ENCODE measurements around the gene PRSS23. TPM values are rescaled to one million over a fixed set of nuclear protein-coding genes. Genes with fewer than 3 reads are reported as not detected.

PRSS23 gene
- polyA plus RNA-seq, 1 donor from 2014 or later: 3.6 TPM

DNA sequence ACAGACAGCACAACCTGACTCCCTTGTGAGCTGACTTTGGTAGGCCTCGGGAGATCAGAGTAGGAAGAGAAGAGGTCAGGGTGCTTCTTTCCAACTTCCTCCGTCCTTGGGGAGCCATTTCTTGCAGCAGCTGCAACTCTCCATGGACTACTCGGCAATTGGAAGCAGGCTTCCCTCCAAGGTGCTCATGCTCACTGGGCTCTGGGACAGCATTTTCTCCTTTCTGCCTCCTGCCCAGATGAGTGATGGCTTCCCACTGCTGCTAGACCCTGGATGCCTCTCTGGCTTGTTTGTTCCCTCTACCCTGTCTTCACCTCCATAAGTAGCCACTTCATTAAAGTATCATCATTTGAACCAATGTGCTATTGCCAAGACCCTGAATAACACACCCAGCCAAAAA is 8.2 kb upstream of the PRSS23 start:
- no peaks in the 10 kb centered on the region for H3K27me3 ChIP-seq (ENCODE audit: insufficient read depth, low read depth, low read length)
- no peaks in the 10 kb centered on the region for H3K79me2 ChIP-seq (replicated peaks; ENCODE audit: insufficient read depth, low read length)
- H3K4me3 ChIP-seq (ENCODE audit: low read length): no peak overlapping the region
- no peaks in the 10 kb centered on the region for H3F3A ChIP-seq (ENCODE audit: insufficient read depth, low read length, poor library complexity, severe bottlenecking)
- no peaks in the 10 kb centered on the region for H3K9me3 ChIP-seq (ENCODE audit: low read length)
- H3K9me2 ChIP-seq (ENCODE audit: insufficient read depth, low read length): no peaks in the 10 kb centered on the region
- no peak overlapping the region for H3K4me2 ChIP-seq (ENCODE audit: low read length)
- TF ChIP-seq EP300 (conservative IDR thresholded peaks at IDR 0.05; ENCODE audit: poor library complexity, severe bottlenecking) (no peak), TAF1 (IDR thresholded peaks at IDR 0.05; ENCODE audit: low read depth) (no peak), MXI1 (conservative IDR thresholded peaks at IDR 0.05; ENCODE audit: poor library complexity, severe bottlenecking) (no peak), SMC3 (conservative IDR thresholded peaks at IDR 0.05; ENCODE audit: poor library complexity) (no peak), EZH2 (IDR thresholded peaks at IDR 0.05; ENCODE audit: borderline replicate concordance, insufficient read depth, low read length, poor library complexity, severe bottlenecking) (no peak), POLR2AphosphoS5 (IDR thresholded peaks at IDR 0.05) (no peak), RAD21 (conservative IDR thresholded peaks at IDR 0.05) (no peak)
- TF ChIP-seq, protein P1, sequence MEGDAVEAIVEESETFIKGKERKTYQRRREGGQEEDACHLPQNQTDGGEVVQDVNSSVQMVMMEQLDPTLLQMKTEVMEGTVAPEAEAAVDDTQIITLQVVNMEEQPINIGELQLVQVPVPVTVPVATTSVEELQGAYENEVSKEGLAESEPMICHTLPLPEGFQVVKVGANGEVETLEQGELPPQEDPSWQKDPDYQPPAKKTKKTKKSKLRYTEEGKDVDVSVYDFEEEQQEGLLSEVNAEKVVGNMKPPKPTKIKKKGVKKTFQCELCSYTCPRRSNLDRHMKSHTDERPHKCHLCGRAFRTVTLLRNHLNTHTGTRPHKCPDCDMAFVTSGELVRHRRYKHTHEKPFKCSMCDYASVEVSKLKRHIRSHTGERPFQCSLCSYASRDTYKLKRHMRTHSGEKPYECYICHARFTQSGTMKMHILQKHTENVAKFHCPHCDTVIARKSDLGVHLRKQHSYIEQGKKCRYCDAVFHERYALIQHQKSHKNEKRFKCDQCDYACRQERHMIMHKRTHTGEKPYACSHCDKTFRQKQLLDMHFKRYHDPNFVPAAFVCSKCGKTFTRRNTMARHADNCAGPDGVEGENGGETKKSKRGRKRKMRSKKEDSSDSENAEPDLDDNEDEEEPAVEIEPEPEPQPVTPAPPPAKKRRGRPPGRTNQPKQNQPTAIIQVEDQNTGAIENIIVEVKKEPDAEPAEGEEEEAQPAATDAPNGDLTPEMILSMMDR (IDR thresholded peaks at IDR 0.05; ENCODE audit: poor library complexity, severe bottlenecking): no peak
- TF ChIP-seq, protein P2, sequence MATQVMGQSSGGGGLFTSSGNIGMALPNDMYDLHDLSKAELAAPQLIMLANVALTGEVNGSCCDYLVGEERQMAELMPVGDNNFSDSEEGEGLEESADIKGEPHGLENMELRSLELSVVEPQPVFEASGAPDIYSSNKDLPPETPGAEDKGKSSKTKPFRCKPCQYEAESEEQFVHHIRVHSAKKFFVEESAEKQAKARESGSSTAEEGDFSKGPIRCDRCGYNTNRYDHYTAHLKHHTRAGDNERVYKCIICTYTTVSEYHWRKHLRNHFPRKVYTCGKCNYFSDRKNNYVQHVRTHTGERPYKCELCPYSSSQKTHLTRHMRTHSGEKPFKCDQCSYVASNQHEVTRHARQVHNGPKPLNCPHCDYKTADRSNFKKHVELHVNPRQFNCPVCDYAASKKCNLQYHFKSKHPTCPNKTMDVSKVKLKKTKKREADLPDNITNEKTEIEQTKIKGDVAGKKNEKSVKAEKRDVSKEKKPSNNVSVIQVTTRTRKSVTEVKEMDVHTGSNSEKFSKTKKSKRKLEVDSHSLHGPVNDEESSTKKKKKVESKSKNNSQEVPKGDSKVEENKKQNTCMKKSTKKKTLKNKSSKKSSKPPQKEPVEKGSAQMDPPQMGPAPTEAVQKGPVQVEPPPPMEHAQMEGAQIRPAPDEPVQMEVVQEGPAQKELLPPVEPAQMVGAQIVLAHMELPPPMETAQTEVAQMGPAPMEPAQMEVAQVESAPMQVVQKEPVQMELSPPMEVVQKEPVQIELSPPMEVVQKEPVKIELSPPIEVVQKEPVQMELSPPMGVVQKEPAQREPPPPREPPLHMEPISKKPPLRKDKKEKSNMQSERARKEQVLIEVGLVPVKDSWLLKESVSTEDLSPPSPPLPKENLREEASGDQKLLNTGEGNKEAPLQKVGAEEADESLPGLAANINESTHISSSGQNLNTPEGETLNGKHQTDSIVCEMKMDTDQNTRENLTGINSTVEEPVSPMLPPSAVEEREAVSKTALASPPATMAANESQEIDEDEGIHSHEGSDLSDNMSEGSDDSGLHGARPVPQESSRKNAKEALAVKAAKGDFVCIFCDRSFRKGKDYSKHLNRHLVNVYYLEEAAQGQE (IDR thresholded peaks at IDR 0.05; ENCODE audit: borderline replicate concordance): no peak
- H2AFZ ChIP-seq (ENCODE audit: low read depth, low read length): no peak overlapping the region
- H4K20me1 ChIP-seq (ENCODE audit: insufficient read depth): no peaks in the 10 kb centered on the region
- H3K36me3 ChIP-seq (ENCODE audit: insufficient read depth, low read length): no peaks in the 10 kb centered on the region
- H3K27ac ChIP-seq (ENCODE audit: low read length): no peak overlapping the region
- H3K9ac ChIP-seq (ENCODE audit: low read length): no peak overlapping the region

DNA sequence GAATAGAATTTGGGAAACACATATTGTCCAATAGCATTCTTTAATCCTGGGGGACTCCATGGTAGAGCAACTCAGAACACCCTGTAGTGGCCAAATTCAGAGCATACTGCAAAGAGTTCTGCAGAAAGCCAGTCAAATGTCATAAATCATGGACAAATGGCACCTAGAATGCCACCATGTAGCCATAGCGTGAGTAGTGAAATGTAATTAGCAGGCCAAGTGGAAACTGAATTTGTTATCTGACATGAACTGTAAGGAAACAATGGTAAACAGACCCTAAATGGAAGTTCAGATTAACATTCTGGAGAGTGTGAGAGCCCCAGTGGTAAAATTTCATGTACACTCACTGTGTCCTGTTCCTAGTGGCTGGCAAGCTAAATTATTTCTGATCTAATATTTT is 7.0 kb upstream of the PRSS23 start:
- H3K27ac ChIP-seq (ENCODE audit: low read length): no peak overlapping the region
- no peak overlapping the region for H3K9ac ChIP-seq (ENCODE audit: low read length)
- no peaks in the 10 kb centered on the region for H3K36me3 ChIP-seq (ENCODE audit: insufficient read depth, low read length)
- TF ChIP-seq RAD21 (conservative IDR thresholded peaks at IDR 0.05): no peak
- no peak overlapping the region for H2AFZ ChIP-seq (ENCODE audit: low read depth, low read length)
- no peak overlapping the region for H3K4me3 ChIP-seq (ENCODE audit: low read length)
- no peaks in the 10 kb centered on the region for H3F3A ChIP-seq (ENCODE audit: insufficient read depth, low read length, poor library complexity, severe bottlenecking)
- no peaks in the 10 kb centered on the region for H3K9me2 ChIP-seq (ENCODE audit: insufficient read depth, low read length)
- no peak overlapping the region for H3K4me2 ChIP-seq (ENCODE audit: low read length)
- H3K9me3 ChIP-seq (ENCODE audit: low read length): no peaks in the 10 kb centered on the region
- no peaks in the 10 kb centered on the region for H3K27me3 ChIP-seq (ENCODE audit: insufficient read depth, low read depth, low read length)
- no peaks in the 10 kb centered on the region for H3K79me2 ChIP-seq (replicated peaks; ENCODE audit: insufficient read depth, low read length)
- no peaks in the 10 kb centered on the region for H4K20me1 ChIP-seq (ENCODE audit: insufficient read depth)

DNA sequence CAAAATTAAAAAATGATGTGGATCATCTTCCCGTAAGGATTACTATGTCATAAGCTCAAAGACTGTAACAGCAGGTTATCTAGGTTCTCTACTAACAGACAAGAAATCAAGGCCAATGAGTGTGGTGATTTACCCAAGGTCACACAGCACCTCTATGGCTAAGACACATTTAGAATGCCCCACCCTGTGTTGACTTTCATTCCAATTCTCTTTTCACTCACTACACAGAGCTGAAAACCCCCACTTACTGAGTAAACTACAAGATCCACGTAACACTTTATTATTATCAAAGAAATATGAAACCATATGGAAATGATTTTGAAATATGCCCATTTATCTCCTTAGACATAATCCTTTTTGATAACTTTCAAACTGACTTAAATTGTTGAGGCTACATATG is 4.8 kb upstream of the PRSS23 start:
- H3K4me3 ChIP-seq (ENCODE audit: low read length): no peak overlapping the region
- TF ChIP-seq MXI1 (conservative IDR thresholded peaks at IDR 0.05; ENCODE audit: poor library complexity, severe bottlenecking): no peak
- no peak for TF ChIP-seq SMC3 (conservative IDR thresholded peaks at IDR 0.05; ENCODE audit: poor library complexity)
- TF ChIP-seq, protein P2 (IDR thresholded peaks at IDR 0.05; ENCODE audit: borderline replicate concordance): no peak
- TF ChIP-seq RAD21 (conservative IDR thresholded peaks at IDR 0.05): no peak
- TF ChIP-seq TAF1 (IDR thresholded peaks at IDR 0.05; ENCODE audit: low read depth): no peak
- H4K20me1 ChIP-seq (ENCODE audit: insufficient read depth): no peaks in the 10 kb centered on the region
- H2AFZ ChIP-seq (ENCODE audit: low read depth, low read length): no peak overlapping the region
- H3K9me3 ChIP-seq (ENCODE audit: low read length): no peaks in the 10 kb centered on the region
- H3K79me2 ChIP-seq (replicated peaks; ENCODE audit: insufficient read depth, low read length): no peaks in the 10 kb centered on the region
- H3K9ac ChIP-seq (ENCODE audit: low read length): no peak overlapping the region
- no peaks in the 10 kb centered on the region for H3K9me2 ChIP-seq (ENCODE audit: insufficient read depth, low read length)
- no peaks in the 10 kb centered on the region for H3F3A ChIP-seq (ENCODE audit: insufficient read depth, low read length, poor library complexity, severe bottlenecking)
- H3K27ac ChIP-seq (ENCODE audit: low read length): no peak overlapping the region
- H3K27me3 ChIP-seq (ENCODE audit: insufficient read depth, low read depth, low read length): no peaks in the 10 kb centered on the region
- no peaks in the 10 kb centered on the region for H3K36me3 ChIP-seq (ENCODE audit: insufficient read depth, low read length)
- H3K4me2 ChIP-seq (ENCODE audit: low read length): no peak overlapping the region

Measured in neural cell (in vitro differentiated cells).